Right kidney (tissue), 1 donor: ENCODE data around the gene UMAD1.

Experiments
- DNase-seq: peaks from one replicate; pipeline ENCODE4 v3.0.0-alpha.2; 2016

UMAD1 gene

DNA sequence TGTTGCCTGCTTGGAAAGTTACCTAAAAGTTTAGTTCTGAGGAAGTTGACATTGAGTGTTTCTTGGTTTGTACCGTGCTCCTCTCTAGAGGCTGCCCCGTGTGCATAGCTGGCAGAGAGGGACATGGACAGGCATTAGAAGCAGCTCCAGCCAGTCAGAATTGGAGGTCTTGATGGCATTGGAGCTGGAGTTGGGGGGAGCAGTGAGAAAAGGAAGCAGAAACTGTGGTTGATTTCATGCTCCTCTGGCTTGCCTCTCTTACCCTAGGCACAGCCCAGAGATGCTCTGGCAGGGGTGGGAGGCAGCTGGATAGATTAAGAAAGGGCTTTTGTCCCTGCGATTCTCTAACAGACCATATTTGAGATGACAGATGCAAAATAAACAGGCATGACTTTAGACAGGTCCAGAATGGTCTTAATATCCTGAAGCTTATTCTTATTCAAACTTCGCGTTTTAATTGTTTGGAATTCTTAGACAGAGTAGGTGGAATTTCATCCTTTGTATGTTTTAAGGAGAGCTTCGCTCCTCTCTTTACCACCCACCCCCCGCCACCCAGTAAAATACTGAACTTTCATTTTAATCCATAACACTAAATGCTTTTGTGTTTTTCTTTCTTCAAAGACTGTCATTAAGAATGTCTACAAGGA lies 254.6 kb downstream of the UMAD1 start:
- no peak for DNase-seq

DNA sequence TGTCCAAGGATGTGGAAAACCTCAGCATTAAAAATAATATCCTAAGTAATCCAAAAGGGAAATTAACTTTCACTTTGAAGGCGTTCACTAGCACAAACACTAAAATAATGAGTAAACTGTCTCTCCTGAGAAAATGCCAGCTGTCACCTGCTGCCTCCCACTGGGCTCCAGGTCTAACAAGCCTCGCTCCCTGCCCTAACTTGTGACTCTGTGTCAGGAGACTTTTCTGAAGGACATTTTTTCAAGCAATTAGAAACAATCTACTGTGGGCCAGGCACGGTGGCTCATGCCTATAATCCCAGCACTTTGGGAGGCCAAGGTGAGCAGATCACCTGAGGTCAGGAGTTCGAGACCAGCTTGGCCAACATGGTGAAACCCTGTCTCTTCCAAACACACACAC lies 255.2 kb downstream of the UMAD1 start:
- DNase-seq = no peak

DNA sequence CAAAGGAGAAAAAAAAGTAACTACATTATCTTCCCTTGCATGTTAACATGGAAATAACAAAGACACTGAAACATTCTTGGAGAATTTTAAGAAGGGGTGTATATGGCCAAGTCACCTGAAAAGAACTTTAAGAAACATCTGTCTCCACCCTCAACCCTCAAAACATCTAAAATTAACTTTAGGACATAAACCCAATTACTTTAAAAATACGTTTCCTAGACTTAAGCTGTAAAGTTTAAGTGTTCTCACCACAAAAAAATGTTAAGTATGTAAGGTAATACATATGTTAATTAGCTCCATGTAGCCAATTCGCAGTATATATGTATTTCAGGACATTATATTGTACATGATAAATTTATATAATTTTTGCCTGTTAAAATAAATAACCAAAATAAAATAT lies 257.0 kb downstream of the UMAD1 start:
- no peak for DNase-seq

DNA sequence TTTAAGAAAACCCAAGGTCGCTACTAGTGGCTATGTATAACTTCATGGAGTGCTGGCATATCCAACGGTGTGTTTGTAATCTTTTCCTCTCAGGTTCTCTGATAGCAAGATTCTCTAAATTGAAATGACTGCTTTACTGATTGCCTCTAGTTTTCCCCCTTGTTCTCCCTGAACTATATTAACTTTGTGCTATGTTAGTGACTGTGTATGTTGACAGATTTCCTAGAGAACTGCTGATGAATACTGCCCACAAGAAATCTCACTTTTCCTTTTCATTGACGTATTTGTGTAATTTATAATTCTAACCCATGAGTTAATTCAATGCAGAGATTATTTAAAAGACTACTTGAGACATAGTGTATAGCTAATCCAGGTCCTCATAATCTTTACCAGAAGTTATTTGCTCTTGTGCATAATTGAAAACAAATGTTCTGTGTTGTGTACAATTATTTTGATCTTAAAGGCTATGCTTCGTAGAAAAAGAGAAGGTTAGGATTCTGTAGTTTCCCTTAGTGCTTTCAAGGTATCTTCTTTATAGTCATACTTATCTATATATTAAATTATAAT lies 257.5 kb downstream of the UMAD1 start:
- no peak for DNase-seq

DNA sequence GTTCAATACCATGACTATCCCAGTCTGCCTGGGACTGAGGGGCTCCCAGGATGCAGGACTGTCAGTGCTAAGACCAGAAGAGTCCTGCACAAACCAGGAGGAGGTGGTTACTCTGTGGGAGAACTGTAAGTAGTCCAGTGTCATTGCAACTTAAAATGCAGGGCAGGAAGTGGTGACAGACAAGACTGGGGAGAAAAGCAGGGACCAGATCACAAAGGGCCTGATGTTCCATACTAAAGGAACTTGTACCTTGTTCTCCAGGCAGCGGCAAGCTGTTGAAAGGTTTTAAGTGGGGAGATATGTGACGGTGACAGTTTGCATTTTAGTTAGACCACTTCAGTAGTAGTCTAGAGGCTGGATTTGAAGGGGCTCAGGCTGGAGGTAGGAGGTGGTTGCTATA lies 262.3 kb downstream of the UMAD1 start:
- DNase-seq = no peak

DNA sequence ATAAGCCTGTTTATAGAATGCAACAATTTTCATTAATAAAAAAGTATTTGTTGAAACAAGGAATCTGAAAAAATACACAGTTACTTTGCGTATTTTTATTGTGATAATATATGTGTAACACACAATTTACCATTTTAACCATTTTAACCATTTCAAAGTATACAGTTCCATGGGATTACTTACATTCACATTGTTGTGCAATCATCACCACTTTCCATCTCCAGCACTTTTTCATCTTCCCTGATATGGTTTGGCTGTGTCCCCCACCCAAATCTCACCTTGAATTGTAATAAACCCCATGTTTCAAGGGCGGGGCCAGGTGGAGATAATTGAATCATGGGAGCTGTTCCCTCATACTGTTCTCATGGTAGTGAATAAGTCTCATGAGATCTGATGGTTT lies 266.8 kb downstream of the UMAD1 start:
- DNase-seq = no peak

DNA sequence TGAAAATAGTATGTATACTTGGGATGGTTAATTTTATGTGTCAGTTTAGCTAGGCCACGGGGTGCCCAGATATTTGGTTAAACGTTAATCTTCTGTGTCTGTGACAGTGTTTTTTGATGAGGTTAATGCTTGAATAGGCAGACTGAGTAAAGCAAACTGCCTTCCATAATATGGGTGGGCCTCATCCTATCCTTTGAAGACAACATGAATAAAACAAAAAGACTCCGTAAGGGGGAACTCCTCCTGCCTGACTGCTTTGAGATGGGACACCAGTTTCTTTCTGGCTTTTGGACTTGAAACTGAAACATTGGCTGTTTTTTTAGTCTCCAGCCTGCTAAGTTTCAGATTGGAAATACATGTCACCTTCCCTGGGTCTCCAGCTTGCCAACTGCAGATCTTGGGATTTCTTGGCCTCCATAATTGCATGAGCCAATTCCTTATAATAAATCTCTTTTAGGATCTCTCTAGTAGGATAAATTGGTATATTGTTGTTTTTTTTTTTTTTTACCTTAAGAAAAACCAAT lies 268.1 kb downstream of the UMAD1 start:
- no peak for DNase-seq

DNA sequence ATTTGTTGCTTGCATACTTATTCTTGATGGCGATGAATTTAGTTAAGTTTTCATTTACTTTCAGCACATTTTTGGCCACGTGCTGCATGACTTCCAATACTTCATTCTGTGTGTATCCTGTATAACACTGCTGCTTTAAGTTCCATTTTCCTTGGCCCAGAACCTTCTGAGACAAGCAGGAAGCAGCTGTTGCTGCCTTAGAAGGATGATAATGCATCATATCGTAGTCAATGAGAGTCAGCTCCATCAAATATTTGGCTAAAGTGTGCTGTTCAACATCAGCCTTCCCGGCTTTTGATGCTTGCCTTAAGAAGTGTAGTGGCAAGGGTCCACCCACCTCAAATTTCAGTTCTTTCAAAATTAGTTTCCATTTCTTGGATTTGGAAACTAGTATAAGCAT lies 268.8 kb downstream of the UMAD1 start:
- DNase-seq = no peak

DNA sequence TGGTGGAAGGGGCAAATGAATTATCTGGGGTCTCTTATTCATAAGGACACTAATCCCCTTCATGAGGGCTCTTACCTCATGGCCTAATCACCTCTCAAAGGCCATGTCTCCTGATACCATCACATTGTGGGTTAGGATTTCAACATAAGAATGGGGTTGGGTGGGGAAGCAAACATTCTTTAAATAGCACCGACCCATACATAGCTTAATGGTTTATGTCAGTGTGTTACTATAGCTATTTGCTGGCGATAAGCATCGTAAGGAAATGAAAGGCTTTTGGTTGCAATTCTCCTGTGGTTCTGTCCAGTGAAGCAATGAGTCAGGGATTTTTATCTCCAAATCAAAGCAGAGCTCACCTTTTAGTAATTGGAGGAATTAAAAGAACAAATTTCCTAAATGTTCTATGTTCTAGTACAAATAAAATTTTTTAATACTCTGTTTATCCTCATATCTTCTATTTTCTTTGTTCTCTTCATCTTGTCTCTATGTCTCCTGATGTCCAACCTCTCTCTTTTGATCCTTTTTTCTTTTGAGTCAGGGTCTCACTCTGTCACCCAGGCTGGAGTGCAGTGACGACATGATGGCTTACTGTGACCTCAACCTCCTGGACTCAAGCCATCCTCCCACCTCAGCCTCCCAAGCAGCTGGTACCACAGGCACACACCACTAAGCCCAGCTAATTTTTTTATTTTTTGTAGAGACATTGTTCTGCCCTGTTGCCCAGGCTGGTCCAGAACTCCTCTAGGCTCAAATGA lies 271.0 kb downstream of the UMAD1 start:
- no peak for DNase-seq

DNA sequence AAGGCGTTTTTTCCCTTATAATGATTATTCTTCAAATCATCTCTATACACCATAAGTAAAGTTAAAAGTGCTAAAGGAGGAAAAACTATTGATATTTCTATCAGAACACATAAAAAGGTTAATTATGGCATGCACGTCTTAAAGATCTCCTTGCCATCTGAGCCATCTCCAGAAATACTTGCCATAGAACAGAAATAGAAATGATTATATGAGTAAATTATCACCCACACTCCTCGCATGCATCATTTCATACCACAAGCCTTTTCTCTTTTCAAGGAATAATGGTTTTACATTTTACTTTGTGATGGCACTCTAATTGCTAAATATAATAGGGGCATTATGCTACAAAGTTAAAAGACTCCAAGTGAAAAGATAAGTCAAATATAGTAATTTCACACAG lies 272.4 kb downstream of the UMAD1 start:
- no peak for DNase-seq

DNA sequence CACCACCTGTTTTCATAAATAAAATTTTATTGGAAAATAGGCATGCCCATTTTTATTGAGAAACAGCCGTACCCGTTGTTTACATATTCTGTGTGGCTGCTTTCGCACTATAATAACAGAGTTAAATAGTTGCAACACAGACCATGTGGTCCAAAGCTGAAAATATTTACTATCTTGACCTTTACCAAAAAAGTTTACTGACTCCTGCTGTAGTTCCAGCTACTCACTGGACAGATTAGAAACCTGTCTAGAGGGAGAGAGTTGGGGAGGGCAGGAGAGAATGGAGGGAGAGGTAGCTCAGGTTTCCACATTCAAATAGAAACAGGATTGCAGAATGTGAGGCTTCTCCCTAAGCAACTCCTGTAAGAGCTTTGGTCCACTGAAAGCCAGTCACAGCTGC lies 273.0 kb downstream of the UMAD1 start:
- no peak for DNase-seq

DNA sequence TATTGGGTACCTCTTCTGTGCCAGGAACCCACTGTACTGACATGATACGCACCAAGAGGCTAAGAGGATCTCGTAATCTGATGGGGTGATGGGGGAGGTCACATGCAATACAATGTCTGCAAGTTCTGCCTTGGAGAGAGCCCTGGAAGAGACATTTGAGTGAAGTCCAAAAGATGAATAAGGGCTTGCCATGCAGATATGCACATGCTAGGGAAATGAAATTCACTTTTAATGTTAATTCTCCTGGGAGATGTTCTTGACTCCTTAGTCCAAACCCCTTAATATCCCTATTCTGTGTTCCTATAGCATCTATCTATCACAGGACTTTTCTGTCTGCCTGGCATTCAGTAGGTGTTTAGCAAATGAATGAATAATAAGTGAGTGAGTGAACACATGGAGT lies 274.0 kb downstream of the UMAD1 start:
- DNase-seq = no peak

DNA sequence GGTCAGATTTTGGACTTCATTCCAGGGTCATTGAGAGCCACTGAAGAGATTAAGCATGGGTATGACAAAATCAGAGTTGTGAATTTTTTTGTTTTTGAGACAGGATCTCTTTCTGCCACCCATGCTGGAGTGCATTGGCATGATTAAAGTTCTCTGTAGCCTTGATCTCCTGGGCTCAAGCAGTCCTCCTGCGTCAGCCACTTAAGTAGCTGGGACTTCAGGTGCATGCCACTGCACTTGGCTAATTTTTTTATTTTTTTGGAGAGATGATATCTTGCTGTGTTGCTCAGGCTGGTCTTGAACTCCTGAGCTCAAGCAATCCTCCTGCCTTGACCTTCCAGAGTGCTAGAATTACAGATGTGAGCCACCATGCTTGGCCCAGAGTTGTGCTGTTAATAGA lies 275.5 kb downstream of the UMAD1 start:
- no peak for DNase-seq

DNA sequence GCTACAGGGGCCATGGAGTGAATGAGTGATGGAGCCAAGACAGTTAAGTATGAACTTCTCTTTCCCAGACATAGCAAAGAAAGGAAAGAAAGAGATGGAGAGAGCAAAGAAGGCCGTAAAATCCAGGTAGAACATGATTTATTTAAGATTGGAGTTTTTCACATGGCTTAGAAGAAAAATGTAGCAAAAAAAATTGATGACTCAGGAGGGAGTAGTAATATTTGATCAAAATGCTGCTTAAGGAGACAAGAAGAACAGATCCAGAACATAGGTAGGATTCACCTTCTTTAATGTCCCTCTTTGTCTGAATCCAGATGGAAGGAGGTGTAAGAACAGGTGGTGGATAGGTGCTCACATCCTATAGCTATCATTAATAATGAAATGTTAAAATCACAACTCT lies 277.0 kb downstream of the UMAD1 start:
- DNase-seq = no peak

DNA sequence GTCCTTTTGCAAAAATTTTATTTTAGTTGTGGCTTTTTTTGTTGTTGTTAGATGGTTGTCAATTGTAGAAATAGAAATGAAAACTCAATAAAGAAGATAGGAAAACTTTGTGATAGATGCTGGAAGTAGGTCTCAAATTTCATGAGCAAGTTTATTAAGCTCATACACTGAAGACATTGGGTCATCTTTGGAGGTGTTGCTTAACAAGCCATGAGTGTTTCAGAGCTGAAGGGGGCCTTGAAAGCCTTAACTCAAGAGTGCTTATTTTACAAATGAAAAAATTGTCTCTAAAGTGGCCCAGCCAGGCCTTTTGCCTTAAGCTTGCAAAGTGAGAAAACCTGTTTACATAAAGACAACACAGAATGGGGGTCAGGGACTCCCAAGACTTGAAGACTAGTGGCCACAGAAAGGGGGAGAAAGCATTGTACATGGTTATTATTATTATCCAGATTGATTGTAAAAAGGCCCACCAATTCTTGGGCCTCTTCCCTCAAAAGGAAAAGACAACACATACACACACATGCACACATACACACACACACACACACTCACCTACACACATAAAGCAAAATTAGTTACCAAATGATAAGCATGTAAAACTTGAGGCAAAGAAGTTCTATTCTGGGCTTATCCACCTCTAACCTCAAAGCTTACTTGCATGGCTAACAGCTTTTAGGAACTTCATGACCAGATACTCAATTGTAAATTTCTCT lies 278.3 kb downstream of the UMAD1 start:
- no peak for DNase-seq

DNA sequence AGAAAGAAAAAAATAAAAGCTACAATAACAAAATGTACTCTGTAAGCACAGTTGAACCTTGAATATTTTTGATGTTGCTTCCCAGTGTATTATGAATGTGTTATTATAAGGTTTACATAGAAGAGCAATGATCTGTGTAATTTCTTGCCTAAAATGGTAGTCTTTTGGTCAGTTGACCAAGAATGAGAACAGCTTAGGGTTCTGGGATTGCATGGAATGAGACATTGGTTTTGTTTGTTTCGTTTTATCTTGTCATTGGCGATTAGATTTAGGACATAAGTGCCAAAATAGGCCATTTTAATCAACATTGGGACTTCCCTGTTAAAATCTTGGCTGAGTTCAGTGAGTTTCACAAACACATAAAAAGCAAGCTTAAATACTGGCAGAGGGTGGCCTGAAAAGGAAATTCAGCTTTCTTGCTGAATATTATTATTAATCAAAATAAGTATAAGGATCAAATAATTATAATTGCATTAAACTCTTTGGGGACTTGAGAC lies 278.9 kb downstream of the UMAD1 start:
- DNase-seq = no peak

DNA sequence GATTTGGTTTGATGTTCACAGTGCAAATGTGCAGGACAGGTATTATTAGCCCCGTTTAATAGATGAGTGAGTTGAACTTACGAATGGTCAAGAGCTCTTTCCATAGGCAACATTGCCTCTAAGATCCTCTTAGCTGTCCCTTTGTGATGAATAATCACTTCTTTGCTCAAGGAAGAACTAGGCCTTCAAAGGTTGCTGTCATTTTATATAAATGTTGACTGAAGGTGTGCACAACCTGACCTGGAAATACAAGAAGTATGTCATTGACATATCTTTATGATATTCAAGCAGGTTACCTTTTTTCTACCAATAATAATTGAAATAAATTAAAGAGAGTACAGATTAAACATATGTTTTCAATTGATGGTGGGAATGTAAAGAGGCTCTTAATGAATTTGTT lies 279.5 kb downstream of the UMAD1 start:
- DNase-seq = no peak

DNA sequence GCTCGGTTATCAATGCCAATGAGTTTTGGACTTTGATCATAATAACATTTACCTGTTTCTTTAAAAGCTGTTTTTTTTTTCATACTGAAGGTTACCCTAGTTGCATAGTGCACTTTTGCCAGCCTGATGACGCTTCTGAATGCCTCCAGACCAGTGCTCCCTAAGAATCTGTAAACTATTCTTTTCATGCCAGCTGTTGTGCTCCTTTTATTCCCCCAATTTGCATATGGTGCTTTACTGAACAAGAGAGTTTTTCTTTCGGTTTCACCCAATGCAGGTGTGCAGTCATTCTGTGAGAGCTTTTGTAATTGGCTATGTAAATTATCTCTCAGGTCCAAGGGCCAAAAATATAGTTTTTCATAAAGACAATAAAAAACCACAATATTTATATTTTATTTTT lies 279.9 kb downstream of the UMAD1 start:
- no peak for DNase-seq

DNA sequence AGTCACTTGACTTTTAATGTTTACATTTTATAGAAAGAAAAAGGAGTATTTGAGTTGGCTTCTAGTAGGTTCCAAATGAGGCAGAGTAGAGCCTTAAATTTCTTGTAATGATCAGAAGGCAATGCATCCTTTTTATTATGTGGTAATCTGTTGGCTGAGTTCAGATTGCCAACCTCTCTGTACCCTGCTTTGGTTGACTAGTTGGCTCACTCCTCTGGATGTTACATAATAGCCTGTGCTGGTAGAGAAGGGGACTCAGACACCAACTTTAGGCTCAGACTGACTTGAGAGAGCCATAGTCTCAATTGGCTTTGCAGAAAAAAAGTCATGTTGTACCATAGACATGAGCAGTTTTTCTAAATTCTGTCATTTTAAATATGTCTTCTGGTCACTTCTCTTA lies 281.3 kb downstream of the UMAD1 start:
- no peak for DNase-seq

DNA sequence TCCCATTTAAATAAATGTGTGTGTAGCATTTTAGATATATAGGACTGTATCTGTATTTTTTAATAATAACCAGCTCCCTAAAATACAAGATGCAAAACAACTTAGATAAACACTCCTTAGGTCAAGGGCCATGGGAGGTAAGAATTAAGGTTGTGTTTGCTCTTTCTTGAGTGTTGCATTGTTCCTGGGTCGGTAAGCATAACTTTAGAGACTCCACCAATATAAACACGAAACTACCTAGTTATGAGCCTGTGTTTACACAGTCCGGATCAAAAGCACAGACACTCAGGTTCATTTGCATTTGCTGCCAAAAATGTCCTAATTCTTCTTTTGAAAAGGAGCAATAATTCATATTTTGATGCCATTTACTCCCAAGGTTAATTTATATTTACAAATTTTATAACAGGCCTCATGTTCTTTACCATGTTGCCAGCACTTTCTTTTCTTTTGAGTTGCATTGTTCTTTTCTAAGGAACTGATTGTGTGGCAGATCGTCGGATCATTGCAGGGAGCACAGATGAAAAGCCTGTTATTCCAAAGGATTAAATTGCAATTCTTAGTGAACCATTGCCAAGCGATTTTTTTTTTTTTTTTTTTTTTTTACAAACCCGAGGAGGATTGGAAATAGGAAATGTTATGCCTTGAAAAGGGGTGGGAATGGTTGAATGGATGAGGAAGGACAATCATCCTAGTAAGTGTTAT lies 282.3 kb downstream of the UMAD1 start:
- DNase-seq = no peak

DNA sequence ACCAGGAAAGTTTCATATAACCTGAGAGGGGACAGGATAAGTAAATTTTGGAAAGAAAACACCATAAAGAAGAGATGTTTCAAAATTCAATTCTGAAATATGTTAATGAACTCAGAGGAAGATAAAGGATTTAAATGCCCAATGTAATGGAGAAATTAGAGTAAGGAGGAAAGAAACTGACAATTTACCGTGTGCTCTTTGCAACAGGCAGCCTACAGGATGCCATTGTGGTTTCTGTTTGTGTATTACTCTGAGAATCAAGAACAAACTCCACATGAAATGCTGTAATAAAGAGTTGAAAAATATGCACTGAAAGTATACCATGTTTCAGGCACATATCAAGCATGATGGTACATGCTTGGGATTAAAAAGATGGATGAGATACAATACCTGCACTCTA lies 283.3 kb downstream of the UMAD1 start:
- no peak for DNase-seq

DNA sequence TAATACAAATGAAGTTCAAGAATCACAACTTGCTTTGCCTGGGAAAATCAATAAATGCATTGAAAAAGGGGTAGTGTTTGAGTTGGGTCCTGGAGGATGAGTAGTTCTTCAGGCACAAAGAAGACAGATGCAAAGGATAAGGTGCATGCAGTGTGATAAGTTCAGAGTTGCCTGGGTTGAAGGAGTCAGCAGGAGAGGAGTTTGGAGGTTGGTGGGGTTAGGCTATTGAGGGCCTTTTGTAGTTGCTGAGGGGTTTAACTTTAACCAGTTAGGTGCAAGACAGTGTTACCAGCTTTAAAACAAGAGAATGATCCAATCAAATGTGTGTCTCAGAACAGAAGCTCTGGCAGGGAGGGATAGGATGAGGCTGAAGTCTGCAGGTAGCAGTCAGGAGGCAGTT lies 283.8 kb downstream of the UMAD1 start:
- no peak for DNase-seq
